HG02623 (cell line): ENCODE results near the gene CDH22.

Experiments used
- ATAC-seq: cut with Tn5 transposase; IDR thresholded peaks from one replicate; pipeline ENCODE4 v1.9.1; 2021; ENCODE audit warnings: moderate library complexity; ENCODE audit not compliant: unreplicated experiment

CDH22 gene

GRCh38 chr20:46269372-46269771 lies 38.9 kb downstream of the CDH22 start:
- no peak for ATAC-seq

- ATAC-seq: no peak
Observed at GRCh38 chr20:46268662-46269061, 39.6 kb downstream of the CDH22 start.

GRCh38 chr20:46268131-46268614 lies 40.1 kb downstream of the CDH22 start:
- ATAC-seq: no peak

- no peak for ATAC-seq
Observed at GRCh38 chr20:46267108-46268105, 40.9 kb downstream of the CDH22 start.

- no peak for ATAC-seq
Observed at GRCh38 chr20:46265539-46265938, 42.8 kb downstream of the CDH22 start.

- no peak for ATAC-seq
Observed at GRCh38 chr20:46264391-46265266, 43.7 kb downstream of the CDH22 start.

- no peak for ATAC-seq
Observed at GRCh38 chr20:46261456-46262253, 46.6 kb downstream of the CDH22 start.

- ATAC-seq: no peak
Observed at GRCh38 chr20:46260936-46261454, 47.3 kb downstream of the CDH22 start.

- no peak for ATAC-seq
Observed at GRCh38 chr20:46260480-46260879, 47.8 kb downstream of the CDH22 start.

GRCh38 chr20:46259260-46259859 lies 48.9 kb downstream of the CDH22 start:
- ATAC-seq: no peak

GRCh38 chr20:46257887-46258286 lies 50.4 kb downstream of the CDH22 start:
- no peak for ATAC-seq

- ATAC-seq: no peak
Observed at GRCh38 chr20:46256293-46256692, 52.0 kb downstream of the CDH22 start.

GRCh38 chr20:46255440-46256104 lies 52.7 kb downstream of the CDH22 start:
- ATAC-seq: no peak

- no peak for ATAC-seq
Observed at GRCh38 chr20:46253391-46253790, 54.9 kb downstream of the CDH22 start.

- ATAC-seq: no peak
Observed at GRCh38 chr20:46252352-46253091, 55.8 kb downstream of the CDH22 start.

- ATAC-seq: no peak
Observed at GRCh38 chr20:46251211-46251673, 57.1 kb downstream of the CDH22 start.

- no peak for ATAC-seq
Observed at GRCh38 chr20:46250772-46251171, 57.5 kb downstream of the CDH22 start.

GRCh38 chr20:46249671-46250070 lies 58.6 kb downstream of the CDH22 start:
- no peak for ATAC-seq

GRCh38 chr20:46246559-46246958 lies 61.7 kb downstream of the CDH22 start:
- no peak for ATAC-seq
